ENCODE results near the gene WASF1.
"Not testable (repeated sequence)": the region's sequence is repeated elsewhere in the genome, so short reads cannot be mapped to it uniquely, and the experiment has no call there.

WASF1 gene

GRCh38 chr6:110173506-110174132 lies 5.9 kb downstream of the WASF1 start:
- DNase-seq: no peak

- no peak for DNase-seq
These were observed 9.4 kb downstream of the WASF1 start for GRCh38 chr6:110170081-110170480.

DNA sequence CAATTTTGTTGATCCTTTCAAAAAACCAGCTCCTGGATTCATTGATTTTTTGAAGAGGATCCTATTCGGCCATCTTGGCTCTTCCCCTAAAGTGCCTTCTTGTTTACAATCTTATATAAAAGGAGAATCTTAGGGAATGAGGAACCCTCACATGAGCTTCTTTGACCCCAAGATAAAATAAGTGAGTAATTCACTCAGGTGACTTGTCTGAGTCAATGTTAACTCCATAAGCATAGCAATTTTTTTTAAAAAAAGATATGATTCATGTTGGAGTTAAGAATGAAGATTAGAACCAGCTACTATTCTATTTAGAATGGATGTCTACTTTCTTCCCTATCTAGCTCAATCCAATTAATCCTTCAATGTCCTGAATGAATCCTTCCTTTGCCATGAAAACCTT lies 21.0 kb downstream of the WASF1 start:
- DNase-seq: no peak

- no peak for DNase-seq
These were observed 31.6 kb downstream of the WASF1 start for GRCh38 chr6:110147870-110148269.

- DNase-seq: no peak
These were observed 38.8 kb downstream of the WASF1 start for GRCh38 chr6:110140650-110141049.

GRCh38 chr6:110139052-110139451 lies 40.4 kb downstream of the WASF1 start:
- DNase-seq: no peak

GRCh38 chr6:110137924-110138887 lies 41.3 kb downstream of the WASF1 start:
- DNase-seq: no peak

DNA sequence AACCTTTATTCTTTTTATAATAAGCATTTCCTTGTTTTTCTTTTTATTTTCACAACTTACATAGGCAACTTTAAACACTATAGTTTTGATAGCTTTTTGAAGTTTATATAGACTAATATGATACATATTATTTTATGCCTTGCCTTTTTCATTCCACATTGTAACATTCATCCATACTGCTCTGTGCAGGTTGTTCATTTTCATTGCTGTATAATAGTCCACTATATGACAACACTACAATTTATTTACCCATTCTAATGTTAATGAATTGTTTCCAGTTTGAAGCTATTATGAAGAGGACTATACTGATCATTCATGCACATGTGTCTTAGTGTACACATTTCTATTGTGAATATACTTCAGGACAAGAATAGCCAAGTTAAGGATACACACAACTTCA lies 49.1 kb downstream of the WASF1 start:
- no peak for DNase-seq

GRCh38 chr6:110128418-110128817 lies 51.1 kb downstream of the WASF1 start:
- DNase-seq: no peak

- DNase-seq: no peak
These were observed 54.1 kb downstream of the WASF1 start for GRCh38 chr6:110125361-110125760.

- DNase-seq: not testable (repeated sequence)
These were observed 57.8 kb downstream of the WASF1 start for GRCh38 chr6:110121655-110122054.

GRCh38 chr6:110116258-110116657 lies 63.2 kb downstream of the WASF1 start:
- DNase-seq: no peak

DNA sequence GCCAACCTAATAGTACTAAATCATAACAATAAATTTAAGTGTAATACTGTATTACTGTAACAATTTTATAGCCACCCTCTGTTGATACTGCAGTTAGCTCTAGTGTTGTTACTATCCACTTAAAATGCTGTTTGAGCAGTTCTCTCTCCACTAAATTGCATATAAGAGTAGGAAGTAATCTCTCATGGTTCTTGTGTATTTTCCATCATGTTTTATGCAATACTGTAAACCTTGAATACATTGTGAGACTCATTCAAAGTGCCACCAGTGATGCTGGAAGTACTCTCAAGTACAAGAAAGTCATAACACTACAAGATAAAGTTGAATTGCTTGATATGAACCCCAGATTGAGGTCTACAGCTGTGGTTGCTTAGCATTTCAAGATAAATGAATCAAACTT lies 65.5 kb downstream of the WASF1 start:
- DNase-seq: no peak

DNA sequence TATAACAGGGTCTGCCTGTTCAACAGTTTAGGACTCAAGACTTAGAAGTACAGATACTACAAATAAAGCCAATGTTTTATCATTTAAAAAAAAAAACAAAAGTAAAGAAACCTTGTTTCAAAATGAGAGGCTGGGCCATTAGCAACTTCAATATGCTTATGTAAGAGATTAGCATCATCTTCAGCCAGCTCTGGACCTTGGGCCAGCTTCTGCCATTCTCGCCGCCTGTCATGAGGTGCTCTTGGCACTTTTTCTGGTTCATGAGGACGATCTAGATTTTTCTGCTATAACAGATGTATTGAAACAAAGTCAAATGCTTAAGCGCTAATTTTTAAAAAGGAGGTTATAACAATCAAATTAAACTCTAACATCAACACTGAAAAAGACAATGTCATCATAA lies 74.2 kb downstream of the WASF1 start:
- no peak for DNase-seq

GRCh38 chr6:110103260-110103659 lies 76.2 kb downstream of the WASF1 start:
- DNase-seq: no peak

- no peak for DNase-seq
These were observed 77.1 kb downstream of the WASF1 start for GRCh38 chr6:110102411-110102810.

DNA sequence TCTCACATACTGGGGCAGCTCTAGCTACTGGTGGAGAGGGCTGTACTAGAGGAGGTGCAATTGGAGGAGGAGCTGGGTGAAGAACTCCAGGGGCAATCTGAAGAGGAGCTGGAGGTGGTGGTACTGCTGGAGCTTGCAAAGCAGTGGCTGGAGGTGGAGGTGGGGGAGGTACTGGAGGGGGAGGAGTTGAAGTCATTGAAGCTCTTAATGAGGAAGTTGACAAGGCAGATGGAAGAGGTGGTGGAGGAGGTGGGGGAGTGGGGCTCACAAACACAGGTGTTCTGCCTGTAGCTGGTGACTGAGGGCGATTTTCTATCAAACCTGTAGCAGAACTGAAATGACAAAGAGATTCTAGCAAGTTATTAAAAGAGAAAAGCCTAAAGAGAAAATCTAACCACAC lies 77.6 kb downstream of the WASF1 start:
- no peak for DNase-seq

DNA sequence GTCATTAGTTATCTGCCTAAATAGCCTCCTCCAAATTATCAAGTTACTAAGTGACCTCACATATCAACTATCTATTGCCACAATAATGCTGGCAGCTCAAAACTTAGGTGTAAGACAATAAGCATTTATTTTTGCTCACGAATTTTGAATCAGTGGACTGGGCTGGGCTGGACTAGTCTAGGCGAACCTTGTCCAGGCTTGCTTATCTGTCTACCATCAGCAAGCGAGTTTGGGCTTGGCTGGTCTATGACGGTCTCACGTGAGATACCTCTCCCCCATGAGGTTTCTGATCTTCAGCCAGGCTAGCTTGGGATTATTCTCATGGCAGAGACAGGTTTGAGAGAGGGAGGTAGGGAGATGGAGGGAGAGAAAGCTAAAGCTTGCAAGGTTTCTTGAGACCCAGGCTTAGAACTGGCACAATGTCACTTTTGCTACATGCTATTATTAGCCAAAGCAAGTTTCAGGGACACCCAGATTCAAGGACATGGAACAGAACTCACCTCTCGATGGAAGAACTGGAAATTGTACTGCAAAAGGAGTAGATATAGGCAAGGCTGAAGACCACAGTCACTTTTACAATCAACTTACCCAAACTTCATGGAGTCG lies 80.9 kb downstream of the WASF1 start:
- DNase-seq: no peak

- no peak for DNase-seq
These were observed 82.0 kb downstream of the WASF1 start for GRCh38 chr6:110097443-110097842.

GRCh38 chr6:110095935-110096334 lies 83.5 kb downstream of the WASF1 start:
- DNase-seq: no peak

- DNase-seq: no peak
These were observed 84.4 kb downstream of the WASF1 start for GRCh38 chr6:110095101-110095500.

- no peak for DNase-seq
These were observed 85.5 kb downstream of the WASF1 start for GRCh38 chr6:110093981-110094380.

DNA sequence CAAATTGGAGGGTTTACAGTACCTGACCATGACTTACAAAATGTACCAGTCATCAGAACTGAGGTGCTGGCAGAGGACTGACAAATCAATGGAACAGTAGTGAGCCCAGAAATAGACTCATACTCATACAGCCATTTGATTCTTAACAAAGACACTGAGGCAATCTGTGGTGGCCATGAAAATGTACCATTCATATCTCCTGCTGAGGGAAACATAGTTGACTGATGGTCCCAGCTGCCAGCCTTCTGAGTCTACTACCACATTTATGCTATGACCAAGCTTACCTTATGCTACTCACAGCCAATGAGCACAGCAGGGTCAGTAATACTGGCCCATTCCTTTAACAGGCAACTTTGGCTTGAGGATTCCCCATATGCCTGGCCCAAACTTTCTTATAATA lies 88.6 kb downstream of the WASF1 start:
- DNase-seq: no peak

DNA sequence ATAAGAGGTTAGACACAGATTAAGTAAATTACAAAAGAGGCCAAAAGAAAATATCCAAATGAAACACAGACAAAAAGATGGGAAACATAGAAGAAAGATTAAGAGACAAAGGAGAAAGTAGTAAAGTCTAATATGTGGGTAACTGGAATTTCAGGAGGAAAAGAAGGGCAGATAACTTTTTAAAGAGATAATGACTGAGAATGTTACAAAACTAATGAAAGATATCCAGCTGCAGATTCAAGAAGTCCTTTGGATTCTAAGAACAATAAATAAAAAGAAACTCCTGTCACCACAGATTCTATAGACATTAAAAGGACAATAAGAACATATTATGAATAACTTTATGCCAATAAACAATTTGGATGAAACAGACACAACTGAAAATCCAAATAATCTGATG lies 90.1 kb downstream of the WASF1 start:
- no peak for DNase-seq

Data from NCI-H1436 treated with DMSO at 0.1 percent for 48 hours (cell line).